Psoas muscle (tissue), 8 donors: ENCODE measurements around the gene EFCAB7. TPM values are rescaled to one million over a fixed set of nuclear protein-coding genes. Genes with fewer than 3 reads are reported as not detected.

Experiments
- ATAC-seq, 4 donors: fragments of 200-7000 bp; cut with Tn5 transposase; one replicate each; pipeline ENCODE4 v1.9.1; 2020; ENCODE audit warnings: moderate library complexity in 3 of 4, mild to moderate bottlenecking in 2 of 4
- DNase-seq, 2 donors: peaks; one replicate each; pipeline ENCODE4 v3.0.0-alpha.2; 2020
- H3K27ac ChIP-seq: fragments of 200-600 bp; one replicate; pipeline ENCODE4 v1.8.0; 2022
- H3K27me3 ChIP-seq, 3 donors: fragments of 200-600 bp in 1 of 3; one replicate each; pipeline versions ENCODE4 v1.6.1 to v1.8.0; 2013 to 2022; ENCODE audit warnings: low read length in 2 of 3, mild to moderate bottlenecking in 2 of 3, moderate library complexity in 1 of 3; ENCODE audit not compliant: insufficient read depth in 3 of 3
- H3K36me3 ChIP-seq, 2 donors: fragments of 200-600 bp in 1 of 2; one replicate each; pipeline versions ENCODE4 v1.6.1 to v1.8.0; 2013 to 2022; ENCODE audit warnings: low read depth in 1 of 2, mild to moderate bottlenecking in 1 of 2, moderate library complexity in 1 of 2; ENCODE audit not compliant: insufficient read depth in 1 of 2
- H3K4me1 ChIP-seq: fragments of 200-600 bp; one replicate; pipeline ENCODE4 v1.8.0; 2022
- H3K4me3 ChIP-seq: fragments of 200-600 bp; one replicate; pipeline ENCODE4 v1.8.0; 2022; ENCODE audit warnings: mild to moderate bottlenecking
- H3K9me3 ChIP-seq: fragments of 200-600 bp; one replicate; pipeline ENCODE4 v1.8.0; 2022
- WGBS, 3 donors: extraction: QIAGEN DNeasy Blood & Tissue Kit; methylation state at CpG; one replicate each; pipeline versions ENCODE4 v1.1.6 to v1.1.7; 2013; 5-methylcytosine and 5-hydroxymethylcytosine counted together
- intact Hi-C, 2 donors: fragments of 100-400 bp; cut with DNase I; formaldehyde crosslinking; loops; one replicate each; pipeline versions ENCODE4 v1.11.0 to v1.14.2; 2022
- polyA plus RNA-seq, 3 donors: library from polyadenylated mRNA; stranded (reverse); fragments of 200-250 nt; gene quantifications; one replicate each; pipeline ENCODE4 v1.2.3, GENCODE V29; 2013
- total RNA-seq, 4 donors: library from RNA; stranded (reverse); fragmentation: NEBNext Ultra II Directional in 2 of 4; extraction: Animal tissue kit (Norgen Biotek cat#: 25700) in 2 of 4; gene quantifications; one replicate each; pipeline versions ENCODE4 v1.2.1 to v1.2.4, GENCODE V29; 2021 to 2023
- TF ChIP-seq, protein P1 (sequence below): fragments of 200-600 bp; IDR thresholded peaks from one replicate; pipeline ENCODE4 v1.8.0; 2022; ENCODE audit warnings: antibody characterized with exemption
- donor health status: healthy with polysubstance abuse.
- donor health status: DM: no; HTN: no; CAD: no; lungs with moderate emphysema.
- donor health status: Bipolar disorder and iron deficiency.
- donor health status: healthy.
- donor health status: DM: yes; HTN: yes; CAD: no.
- donor health status: DM: no; HTN: no; CAD: no.
- donor health status: DM: no; HTN: no; CAD: no.
- donor health status: DM: yes; HTN: yes; CAD: no.

The EFCAB7 gene
- total and polyA plus RNA-seq, 7 donors: 2.0 to 16.4 (median 4.9) TPM

DNA sequence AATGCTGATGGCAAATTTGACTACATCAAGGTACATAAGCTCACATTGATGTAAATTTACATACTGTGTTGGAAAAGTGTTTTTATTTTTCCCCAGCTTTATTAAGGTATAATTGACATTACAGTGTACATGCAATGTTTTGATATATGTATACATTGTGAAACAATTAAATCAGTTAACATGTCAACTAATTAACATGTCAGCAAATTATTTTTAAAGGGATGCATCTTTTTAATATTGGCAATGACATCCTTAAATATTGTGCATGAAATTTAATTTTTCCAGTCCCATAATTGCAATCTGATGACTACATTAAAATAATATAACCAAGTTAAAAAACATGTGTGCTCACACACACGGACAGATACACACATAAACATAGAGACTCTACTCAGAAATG is 9.4 kb downstream of the EFCAB7 start:
- no peaks in the 10 kb centered on the region for H3K4me1 ChIP-seq
- peaks cover 0 to 58% of the 10 kb centered on the region in 2 donors for H3K36me3 ChIP-seq
- no peaks in the 10 kb centered on the region for H3K27me3 ChIP-seq
- ATAC-seq: no peak
- TF ChIP-seq, protein P1, sequence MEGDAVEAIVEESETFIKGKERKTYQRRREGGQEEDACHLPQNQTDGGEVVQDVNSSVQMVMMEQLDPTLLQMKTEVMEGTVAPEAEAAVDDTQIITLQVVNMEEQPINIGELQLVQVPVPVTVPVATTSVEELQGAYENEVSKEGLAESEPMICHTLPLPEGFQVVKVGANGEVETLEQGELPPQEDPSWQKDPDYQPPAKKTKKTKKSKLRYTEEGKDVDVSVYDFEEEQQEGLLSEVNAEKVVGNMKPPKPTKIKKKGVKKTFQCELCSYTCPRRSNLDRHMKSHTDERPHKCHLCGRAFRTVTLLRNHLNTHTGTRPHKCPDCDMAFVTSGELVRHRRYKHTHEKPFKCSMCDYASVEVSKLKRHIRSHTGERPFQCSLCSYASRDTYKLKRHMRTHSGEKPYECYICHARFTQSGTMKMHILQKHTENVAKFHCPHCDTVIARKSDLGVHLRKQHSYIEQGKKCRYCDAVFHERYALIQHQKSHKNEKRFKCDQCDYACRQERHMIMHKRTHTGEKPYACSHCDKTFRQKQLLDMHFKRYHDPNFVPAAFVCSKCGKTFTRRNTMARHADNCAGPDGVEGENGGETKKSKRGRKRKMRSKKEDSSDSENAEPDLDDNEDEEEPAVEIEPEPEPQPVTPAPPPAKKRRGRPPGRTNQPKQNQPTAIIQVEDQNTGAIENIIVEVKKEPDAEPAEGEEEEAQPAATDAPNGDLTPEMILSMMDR: no peak
- H3K9me3 ChIP-seq: no peaks in the 10 kb centered on the region
- intact Hi-C loops: loop anchor here in 1 of 2 donors (10.0 kb wide), 1 partner anchor 688 kb away; no protein-coding TSS in a partner anchor
- WGBS, 3 donors: 54 to 73% (median 66%) methylated on average over 1 of the region's 1 CpG
- H3K4me3 ChIP-seq: no peak overlapping the region
- H3K27ac ChIP-seq: no peak overlapping the region
- DNase-seq: no peak

DNA sequence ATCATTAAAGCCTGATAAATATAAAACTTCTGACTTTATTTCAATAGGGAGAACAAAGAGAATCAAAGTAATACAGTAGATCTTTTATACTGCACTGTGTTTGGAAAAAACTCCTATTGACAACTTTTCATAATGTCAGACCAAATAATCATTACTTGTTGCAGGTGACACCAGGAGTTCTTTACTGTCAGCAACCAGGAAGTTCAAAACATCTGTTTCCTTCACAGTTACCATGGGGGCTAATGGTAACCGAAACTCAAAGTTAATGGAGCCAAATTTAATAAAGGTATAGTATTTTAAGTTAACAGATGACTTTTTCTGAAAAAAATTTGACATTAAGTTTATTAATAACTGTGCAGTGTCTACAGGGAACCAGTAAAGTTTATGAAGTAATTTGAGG is 10.6 kb downstream of the EFCAB7 start:
- H3K27ac ChIP-seq: no peak overlapping the region
- peaks cover 0 to 49% of the 10 kb centered on the region in 2 donors for H3K36me3 ChIP-seq
- DNase-seq (no peak), ATAC-seq (no peak)
- intact Hi-C loops: loop anchor here in 1 of 2 donors (10.0 kb wide), 1 partner anchor 689 kb away; no protein-coding TSS in a partner anchor
- H3K27me3 ChIP-seq: no peaks in the 10 kb centered on the region
- H3K4me3 ChIP-seq: no peak overlapping the region
- TF ChIP-seq, protein P1: no peak
- no peaks in the 10 kb centered on the region for H3K4me1 ChIP-seq
- no peaks in the 10 kb centered on the region for H3K9me3 ChIP-seq
- WGBS, 3 donors: 80 to 85% (median 81%) methylated on average over 1 of the region's 1 CpG

DNA sequence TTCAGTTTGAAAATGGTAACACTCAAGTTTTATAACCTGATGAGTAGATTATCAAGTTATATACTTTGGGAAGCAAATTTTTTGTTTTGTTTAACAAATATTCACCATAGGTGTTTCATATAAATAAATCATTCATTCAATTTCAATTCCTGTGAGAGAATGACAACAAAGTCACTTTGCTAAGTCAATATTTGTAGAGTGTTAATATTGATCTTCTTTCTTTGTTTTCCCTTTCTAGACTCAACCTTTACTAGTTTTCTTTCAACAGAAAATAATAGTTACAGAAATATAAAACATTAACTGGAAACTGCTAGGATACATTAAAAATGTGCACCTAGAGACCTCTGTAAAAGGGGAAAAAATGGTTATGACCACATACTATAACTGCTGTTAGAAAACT is 11.1 kb downstream of the EFCAB7 start:
- Histone ChIP-seq H3K27me3 (no peaks in the 10 kb centered on the region), H3K36me3 (peaks cover 0 to 49% of the 10 kb centered on the region in 2 donors), H3K27ac (no peak overlapping the region), H3K4me3 (no peak overlapping the region), H3K4me1 (no peaks in the 10 kb centered on the region), H3K9me3 (no peaks in the 10 kb centered on the region)
- TF ChIP-seq, protein P1: no peak
- ATAC-seq (no peak), DNase-seq (no peak)
- intact Hi-C loops: loop anchor here in 1 of 2 donors (10.0 kb wide), 1 partner anchor 690 kb away; no protein-coding TSS in a partner anchor

DNA sequence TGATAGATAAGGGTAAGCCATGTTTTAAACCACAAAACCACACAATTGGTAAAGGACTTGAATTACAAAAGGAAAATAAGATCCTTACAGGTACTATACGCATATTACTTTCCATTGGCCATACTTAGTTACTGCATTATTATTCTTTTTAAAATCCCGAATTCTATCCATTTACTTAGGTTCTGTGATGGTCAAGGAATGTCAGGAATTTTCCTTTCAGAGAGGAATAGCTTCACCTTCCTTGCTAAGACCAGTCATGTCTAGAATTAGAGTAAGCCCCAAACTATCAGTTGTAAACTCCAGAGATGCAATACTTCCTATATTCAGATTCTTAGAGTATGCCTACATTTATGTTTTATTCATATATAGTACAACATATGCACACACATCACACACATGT is 13.7 kb downstream of the EFCAB7 start:
- TF ChIP-seq, protein P1: no peak
- no peak overlapping the region for H3K4me3 ChIP-seq
- H3K9me3 ChIP-seq: no peaks in the 10 kb centered on the region
- H3K27me3 ChIP-seq: no peaks in the 10 kb centered on the region
- 63 to 94% (median 87%) methylated on average over 2 of the region's 2 CpGs for WGBS, 3 donors
- H3K36me3 ChIP-seq: peaks cover 0 to 43% of the 10 kb centered on the region in 2 donors
- no peak overlapping the region for H3K27ac ChIP-seq
- no peak for DNase-seq
- no peak for ATAC-seq
- H3K4me1 ChIP-seq: no peaks in the 10 kb centered on the region
- intact Hi-C loops: loop anchor here (5.0 to 10.0 kb wide), 2 partner anchors 692 to 695 kb away; no protein-coding TSS in a partner anchor

DNA sequence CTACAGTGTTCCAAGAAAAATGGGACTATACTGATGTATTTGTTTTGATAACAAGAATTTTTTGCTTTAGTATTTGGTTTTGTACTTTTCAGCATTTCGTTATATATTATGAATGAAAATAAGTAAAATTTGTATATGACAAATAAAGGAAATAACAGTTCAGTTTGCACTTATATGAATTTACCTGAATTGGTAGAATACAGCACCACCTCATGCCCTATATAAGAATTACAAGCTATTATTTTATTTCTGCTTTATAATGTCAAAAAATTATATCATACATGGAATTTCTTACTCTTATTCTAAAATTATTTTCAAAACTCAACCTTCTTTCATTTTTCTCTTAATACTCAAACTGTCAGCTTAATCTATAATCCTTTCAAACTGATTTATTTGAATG is 14.6 kb downstream of the EFCAB7 start:
- H3K4me1 ChIP-seq: no peaks in the 10 kb centered on the region
- H3K9me3 ChIP-seq: no peaks in the 10 kb centered on the region
- no peaks in the 10 kb centered on the region for H3K27me3 ChIP-seq
- no peak overlapping the region for H3K27ac ChIP-seq
- peaks cover 0 to 34% of the 10 kb centered on the region in 2 donors for H3K36me3 ChIP-seq
- DNase-seq (no peak), ATAC-seq (no peak)
- no peak overlapping the region for H3K4me3 ChIP-seq
- WGBS, 3 donors: 82 to 89% (median 88%) methylated on average over 1 of the region's 1 CpG
- intact Hi-C loops: loop anchor here (5.0 to 10.0 kb wide), 2 partner anchors 693 to 696 kb away; no protein-coding TSS in a partner anchor
- TF ChIP-seq, protein P1: peak; percentile 48
